ENCODE results near the gene ZNF771.

The ZNF771 gene

GRCh38 chr16:30428055-30428454 lies 20.6 kb downstream of the ZNF771 start:
- no peak for TF ChIP-seq CTCF (IDR thresholded peaks at IDR 0.05; ENCODE audit: low read depth, low read length, missing control alignments)
- DNase-seq (ENCODE audit: extremely low read depth, low read depth) = no peak
- H3K4me3 ChIP-seq (replicated peaks; ENCODE audit: low read depth, low read length) = peak overlapping the region; percentile 77

- peak overlapping the region; percentile 77 for H3K4me3 ChIP-seq (replicated peaks; ENCODE audit: low read depth, low read length)
- DNase-seq (ENCODE audit: extremely low read depth, low read depth) = no peak
- no peak for TF ChIP-seq CTCF (IDR thresholded peaks at IDR 0.05; ENCODE audit: low read depth, low read length, missing control alignments)
Measured at GRCh38 chr16:30429418-30429677, 21.9 kb downstream of the ZNF771 start.

- peak within 1 kb of the TSS; percentile 77 for H3K4me3 ChIP-seq (replicated peaks; ENCODE audit: low read depth, low read length)
- TF ChIP-seq CTCF (IDR thresholded peaks at IDR 0.05; ENCODE audit: low read depth, low read length, missing control alignments) = peak; percentile 82
- DNase-seq (ENCODE audit: extremely low read depth, low read depth) = peak; percentile 98
Measured at GRCh38 chr16:30429678-30430427, 22.4 kb downstream of the ZNF771 start, which contains the start of gene DCTPP1. DCTPP1 (minus strand) TSS chr16:30430030; CDS start chr16:30429980, 50 bp downstream.

- no peak for DNase-seq (ENCODE audit: extremely low read depth, low read depth)
- TF ChIP-seq CTCF (IDR thresholded peaks at IDR 0.05; ENCODE audit: low read depth, low read length, missing control alignments) = no peak
- peak overlapping the region; percentile 77; the same call in 1 of the 2 replicates for H3K4me3 ChIP-seq (replicated peaks; ENCODE audit: low read depth, low read length)
Measured at GRCh38 chr16:30430428-30430970, 23.1 kb downstream of the ZNF771 start.

- DNase-seq (ENCODE audit: extremely low read depth, low read depth) = no peak
- H3K4me3 ChIP-seq (replicated peaks; ENCODE audit: low read depth, low read length) = no peak overlapping the region
- no peak for TF ChIP-seq CTCF (IDR thresholded peaks at IDR 0.05; ENCODE audit: low read depth, low read length, missing control alignments)
Measured at GRCh38 chr16:30434852-30435251, 27.4 kb downstream of the ZNF771 start.

GRCh38 chr16:30437511-30438046 lies 30.2 kb downstream of the ZNF771 start:
- H3K4me3 ChIP-seq (replicated peaks; ENCODE audit: low read depth, low read length) = no peak overlapping the region
- no peak for TF ChIP-seq CTCF (IDR thresholded peaks at IDR 0.05; ENCODE audit: low read depth, low read length, missing control alignments)
- no peak for DNase-seq (ENCODE audit: extremely low read depth, low read depth)

Measured in HFF-Myc (cell line).